Heart left ventricle (tissue), 16 donors: ENCODE data around the gene TMTC4. TPM values are rescaled to one million over a fixed set of nuclear protein-coding genes. Genes with fewer than 3 reads are reported as not detected.
A peak's percentile ranks its signal among the peaks of the same experiment; 100 is the strongest.

Experiments
- ATAC-seq, 4 donors: fragments of 200-7000 bp; cut with Tn5 transposase; one replicate each; pipeline ENCODE4 v1.9.1; 2020 to 2022; ENCODE audit warnings: moderate library complexity in 4 of 4, mild to moderate bottlenecking in 3 of 4, moderate number of reproducible peaks in 1 of 4
- DNase-seq, 5 donors: peaks; one replicate each; pipeline ENCODE4 v3.0.0-alpha.2; 2020
- H3K27ac ChIP-seq, 12 donors: fragments of 200-600 bp; sonication (generic) in 4 of 12; one replicate each; pipeline versions ENCODE4 v1.5.0 to v1.8.0; 2016 to 2022; ENCODE audit warnings: mild to moderate bottlenecking in 2 of 12
- H3K27me3 ChIP-seq, 9 donors: fragments of 200-600 bp; sonication (generic) in 2 of 9; one replicate each; pipeline versions ENCODE4 v1.5.1 to v1.8.0; 2016 to 2022; ENCODE audit warnings: mild to moderate bottlenecking in 3 of 9
- H3K36me3 ChIP-seq, 9 donors: fragments of 200-600 bp; sonication (generic) in 2 of 9; one replicate each; pipeline versions ENCODE4 v1.5.0 to v1.8.0; 2018 to 2022; ENCODE audit warnings: mild to moderate bottlenecking in 2 of 9
- H3K4me1 ChIP-seq, 12 donors: fragments of 200-600 bp; sonication (generic) in 4 of 12; one replicate each; pipeline versions ENCODE4 v1.5.0 to v1.8.0; 2016 to 2022; ENCODE audit warnings: mild to moderate bottlenecking in 3 of 12
- H3K4me3 ChIP-seq, 12 donors: fragments of 200-600 bp; sonication (generic) in 4 of 12; one replicate each; pipeline versions ENCODE4 v1.5.0 to v1.8.0; 2017 to 2022; ENCODE audit warnings: mild to moderate bottlenecking in 9 of 12, moderate library complexity in 4 of 12
- H3K9me3 ChIP-seq, 12 donors: fragments of 200-600 bp; sonication (generic) in 4 of 12; one replicate each; pipeline versions ENCODE4 v1.5.0 to v1.8.0; 2016 to 2022; ENCODE audit warnings: mild to moderate bottlenecking in 1 of 12
- CTCF ChIP-seq, 12 donors: fragments of 200-600 bp; sonication (generic) in 4 of 12; IDR thresholded peaks; one replicate each; pipeline versions ENCODE4 v1.5.0 to v1.8.0; 2018 to 2022; ENCODE audit warnings: antibody characterized with exemption in 12 of 12, mild to moderate bottlenecking in 5 of 12
- POLR2A ChIP-seq, 2 donors: fragments of 450-650 bp; IDR thresholded peaks; one replicate each; pipeline ENCODE4 v1.6.1; 2017; ENCODE audit warnings: antibody characterized with exemption in 2 of 2, mild to moderate bottlenecking in 2 of 2, moderate library complexity in 2 of 2
- WGBS, 4 donors: extraction: QIAGEN DNeasy Blood & Tissue Kit in 2 of 4; methylation state at CpG; one replicate each; pipeline versions ENCODE4 v1.1.5 to v1.1.7; 2013 to 2018; 5-methylcytosine and 5-hydroxymethylcytosine counted together
- intact Hi-C, 10 donors: fragments of 100-400 bp; cut with DNase I; formaldehyde crosslinking; loops; one replicate each; pipeline versions ENCODE4 v1.11.1 to v1.14.2; 2022
- polyA plus RNA-seq, 2 donors: library from polyadenylated mRNA; stranded (reverse); fragments of 200-250 nt; gene quantifications; one replicate each; pipeline ENCODE4 v1.2.3, GENCODE V29; 2013
- total RNA-seq, 9 donors: library from RNA; depleted of rRNA in 2 of 9; stranded (reverse); fragments of >200 nt in 2 of 9; fragmentation: NEBNext Ultra II Directional in 3 of 9; extraction: Animal tissue kit (Norgen Biotek cat#: 25700) in 3 of 9; gene quantifications; one replicate each; pipeline versions ENCODE4 v1.1.0 to v1.2.4, GENCODE V29; 2016 to 2023
- donor health status: ischemic (EF 13 %, LVEDD 7.1; RV severe dilation, severe dysfunction).
- donor health status: healthy with polysubstance abuse.
- donor health status: DM: no; HTN: yes; CAD: no.
- donor health status: DM: no; HTN: no; CAD: no.
- donor health status: ischemic (EF 25% LVEDD 6.9; RV normal size, moderate dysfunction).
- donor health status: ischemic (EF 25% LVEDD 5.7; RV mildly dilated, moderate dysfunction).
- donor health status: healthy.
- donor health status: DM: yes; HTN: yes; CAD: no.
- donor health status: ischemic (EF 35%, LVEDD 5.7; RV mildly dilated, moderate dysfunction).
- donor health status: nonischemic (EF 11% LVEDD 7.7; RV severe dilation, severe dysfunction).
- donor health status: DM: yes; HTN: yes; CAD: no.
- donor health status: PGD.
- donor health status: ischemic (EF 29% LVEDD 5.4; RV normal size, mild dysfunction).
- donor health status: nonischemic (EF 23%, LVEDD 6.1; RV moderate dilation, normal function).

TMTC4 gene
- total and polyA plus RNA-seq, 11 donors, result 2.4 to 10.3 (median 6.2) TPM

DNA sequence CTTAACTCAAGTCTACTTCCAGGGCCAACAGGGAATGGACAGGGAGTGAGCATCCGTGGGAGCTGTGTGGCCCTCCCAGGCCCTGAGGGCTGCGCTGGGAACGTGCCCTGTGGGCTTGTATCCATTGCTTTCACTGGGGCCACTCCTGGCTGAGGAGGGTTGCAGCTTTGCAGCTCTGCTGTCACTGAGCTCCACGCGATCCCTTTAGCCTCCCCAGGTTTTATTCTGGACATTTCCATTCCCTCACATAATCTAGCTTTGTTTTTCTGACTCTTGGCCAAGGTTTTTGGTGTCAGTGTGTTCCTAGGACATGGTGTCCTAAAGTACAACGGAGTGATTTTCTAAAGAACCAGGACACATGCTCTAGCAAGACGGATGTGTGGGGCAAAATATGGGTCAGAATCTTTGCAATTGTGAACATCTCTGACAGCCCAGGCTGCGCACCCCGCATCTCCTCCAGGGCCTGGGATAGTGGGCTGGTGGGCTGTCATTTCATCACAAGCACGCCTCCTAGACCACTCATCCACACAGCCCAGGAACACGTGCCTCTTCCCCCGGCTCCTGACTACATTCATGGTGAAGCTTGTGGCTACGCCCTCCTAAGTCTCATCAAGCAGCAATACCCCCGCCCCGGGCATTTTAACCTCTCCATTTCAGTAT lies 114.0 kb downstream of the TMTC4 start:
- Histone ChIP-seq H3K4me1 (no peaks in the 10 kb centered on the region), H3K27me3 (no peaks in the 10 kb centered on the region), H3K9me3 (peaks cover 0 to 1% (median 0%) of the 10 kb centered on the region in 12 donors), H3K4me3 (no peak overlapping the region), H3K36me3 (no peaks in the 10 kb centered on the region), H3K27ac (no peak overlapping the region)
- TF ChIP-seq CTCF (IDR thresholded peaks at IDR 0.05) (no peak), POLR2A (IDR thresholded peaks at IDR 0.05) (no peak)
- intact Hi-C loops, result no loop called here
- ATAC-seq, result peak in 3 of 4 donors; percentile 18 to 41 (median 37)
- DNase-seq, result no peak
- 83 to 87% (median 85%) methylated on average over 15 of the region's 15 CpGs for WGBS, 4 donors

DNA sequence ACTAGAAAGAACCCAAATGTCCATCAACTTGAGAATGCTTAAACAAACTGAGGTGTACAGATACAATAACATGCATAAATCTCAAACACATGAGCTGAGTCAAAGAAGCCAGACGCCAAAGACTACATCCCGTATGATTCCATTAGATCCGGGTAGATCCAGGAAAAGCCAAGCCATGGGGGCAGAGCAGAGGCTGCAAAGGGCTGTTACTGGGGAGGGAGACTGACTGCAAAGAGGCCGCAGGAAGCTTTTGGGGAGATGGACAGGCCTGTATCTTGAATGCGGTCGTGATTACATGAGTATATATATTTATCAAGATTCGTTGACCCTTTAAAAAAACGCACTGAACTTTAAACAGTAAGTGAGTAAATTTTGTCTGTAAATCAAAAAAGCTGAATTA lies 114.7 kb downstream of the TMTC4 start:
- ATAC-seq, result no peak
- intact Hi-C loops, result no loop called here
- Histone ChIP-seq H3K9me3 (peaks cover 0 to 6% (median 0%) of the 10 kb centered on the region in 12 donors), H3K27ac (no peak overlapping the region), H3K36me3 (no peaks in the 10 kb centered on the region), H3K4me3 (no peak overlapping the region), H3K4me1 (no peaks in the 10 kb centered on the region), H3K27me3 (no peaks in the 10 kb centered on the region)
- DNase-seq, result no peak
- TF ChIP-seq CTCF (IDR thresholded peaks at IDR 0.05) (no peak), POLR2A (IDR thresholded peaks at IDR 0.05) (no peak)
- 91 to 94% (median 92%) methylated on average over 8 of the region's 8 CpGs for WGBS, 4 donors

Other genes with a start within 250 kb of the TMTC4 start
- 1 to 10 TPM in 8 of 9 donors, under 1 TPM in 1; 1.00 to 3.9 (median 1.4) TPM for gene GGACT, start 86.0 kb downstream of the TMTC4 start, total RNA-seq
- under 1 TPM; 0.34 to 0.91 TPM for gene GGACT, start 86.0 kb downstream of the TMTC4 start, polyA plus RNA-seq